Endodermal cell (in vitro differentiated cells): ENCODE measurements around the gene KIFC3. TPM values are rescaled to one million over a fixed set of nuclear protein-coding genes. Genes with fewer than 3 reads are reported as not detected.

ENCODE experiments used
- DNase-seq: peaks from one replicate; pipeline ENCODE4 v3.0.0-alpha.2; 2017
- H3K27ac ChIP-seq: 2 replicates; pipeline ENCODE4 v1.5.1; 2013; ENCODE audit warnings: mild to moderate bottlenecking, low read depth, low read length, moderate library complexity
- H3K27me3 ChIP-seq: 2 replicates; pipeline ENCODE4 v1.6.1; 2013; ENCODE audit warnings: mild to moderate bottlenecking, low read length, moderate library complexity; ENCODE audit not compliant: insufficient read depth, control insufficient read depth, poor library complexity, severe bottlenecking
- H3K36me3 ChIP-seq: 2 replicates; pipeline ENCODE4 v1.7.0; 2013; ENCODE audit warnings: mild to moderate bottlenecking, low read length, moderate library complexity; ENCODE audit not compliant: control insufficient read depth, insufficient read depth
- H3K4me1 ChIP-seq: one replicate; pipeline ENCODE4 v1.7.0; 2013; ENCODE audit warnings: low read length; ENCODE audit not compliant: control insufficient read depth, insufficient read depth
- H3K4me3 ChIP-seq: 2 replicates; pipeline ENCODE4 v1.5.1; 2013; ENCODE audit warnings: mild to moderate bottlenecking, low read length, moderate library complexity
- H3K9ac ChIP-seq: 2 replicates; pipeline ENCODE4 v1.6.1; 2013; ENCODE audit warnings: mild to moderate bottlenecking, low read length, moderate library complexity; ENCODE audit not compliant: poor library complexity, severe bottlenecking; ENCODE audit errors: extremely low read depth
- H3K9me3 ChIP-seq: 2 replicates; pipeline ENCODE4 v1.6.1; 2013; ENCODE audit warnings: mild to moderate bottlenecking, low read length, moderate library complexity; ENCODE audit not compliant: control insufficient read depth
- H3K27ac Mint-ChIP-seq: 2 replicates; pipeline ENCODE4 v1.8.0; 2020; ENCODE audit warnings: mixed read lengths
- H3K27me3 Mint-ChIP-seq: 2 replicates; pipeline ENCODE4 v1.8.0; 2021; ENCODE audit warnings: mild to moderate bottlenecking, mixed read lengths; ENCODE audit not compliant: insufficient read depth
- H3K36me3 Mint-ChIP-seq: 2 replicates; pipeline ENCODE4 v1.8.0; 2020; ENCODE audit warnings: low read depth, mixed read lengths
- H3K4me1 Mint-ChIP-seq: 2 replicates; pipeline ENCODE4 v1.8.0; 2020; ENCODE audit warnings: mixed read lengths
- H3K4me3 Mint-ChIP-seq: 2 replicates; pipeline ENCODE4 v1.8.0; 2020; ENCODE audit warnings: mild to moderate bottlenecking, moderate library complexity, mixed read lengths
- H3K9me3 Mint-ChIP-seq: 2 replicates; pipeline ENCODE4 v1.8.0; 2020; ENCODE audit warnings: mild to moderate bottlenecking, mixed read lengths
- WGBS, 2 experiments: methylation state at CpG; one replicate each; pipeline versions ENCODE4 v1.1.5 to v1.1.7; 2013; ENCODE audit warnings: missing lambda C conversion rate in 2 of 2, mixed read lengths in 1 of 2; ENCODE audit not compliant: insufficient coverage in 1 of 2, insufficient read length in 1 of 2; 5-methylcytosine and 5-hydroxymethylcytosine counted together
- total RNA-seq, 2 donors: library from RNA; stranded (reverse); fragmentation: NEBNext Ultra II Directional in 1 of 2; extraction: Animal tissue kit (Norgen Biotek cat#: 25700) in 1 of 2; gene quantifications; 2 replicates in 1 of 2; 3 replicates in 1 of 2; pipeline ENCODE4 v1.2.1, GENCODE V29; 2021
- TF ChIP-seq, protein P1 (sequence below): fragments of 200-600 bp; sonication (generic); conservative IDR thresholded peaks from 2 replicates; pipeline ENCODE4 v1.5.0; 2021; ENCODE audit warnings: antibody characterized with exemption, mild to moderate bottlenecking

KIFC3 gene
- total RNA-seq, 2 donors from 2014 or later = 39.2 to 39.3 TPM

DNA sequence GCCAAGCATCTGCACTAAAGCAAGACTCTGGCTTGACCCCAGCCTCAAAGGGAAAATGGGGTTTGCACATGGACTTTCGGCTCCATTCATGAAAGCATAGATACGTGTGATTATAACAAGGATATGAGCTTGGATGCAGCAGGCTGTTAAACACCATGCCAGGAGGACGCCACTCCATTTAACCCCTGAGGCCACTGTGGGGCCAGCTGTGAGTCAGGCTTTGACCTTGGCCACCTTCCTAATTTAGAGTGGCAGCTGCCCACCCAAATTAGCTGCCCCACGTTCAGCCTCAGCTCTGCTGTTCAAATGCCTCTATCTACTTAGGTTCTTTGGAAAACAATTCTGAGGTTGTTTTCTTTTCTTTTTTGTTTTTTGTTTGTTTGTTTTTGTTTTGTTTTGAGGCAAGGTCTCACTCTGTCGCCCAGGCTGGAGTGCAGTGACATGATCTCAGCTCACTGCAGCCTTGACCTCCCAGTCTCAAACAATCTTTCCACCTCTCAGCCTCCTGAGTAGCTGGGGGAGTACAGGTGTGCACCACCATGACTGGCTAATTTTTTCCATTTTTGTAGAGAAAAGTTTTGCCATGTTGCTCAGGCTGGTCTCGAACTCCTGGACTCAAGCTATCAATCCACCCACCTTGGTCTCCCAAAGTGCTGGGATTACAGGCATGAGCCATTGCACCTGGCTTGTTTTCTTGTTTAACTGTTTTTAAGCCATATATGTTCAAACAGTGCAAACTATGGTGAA, 23.2 kb upstream of the KIFC3 start:
- Mint-ChIP-seq H3K4me3 (no peak overlapping the region), H3K9me3 (no peaks in the 10 kb centered on the region), H3K27ac (no peak overlapping the region), H3K27me3 (no peaks in the 10 kb centered on the region), H3K36me3 (no peaks in the 10 kb centered on the region), H3K4me1 (peaks cover 19% of the 10 kb centered on the region)
- H3K9me3 ChIP-seq = no peaks in the 10 kb centered on the region
- H3K27me3 ChIP-seq = no peaks in the 10 kb centered on the region
- 91 to 92% methylated on average over 5 to 6 of the region's 6 CpGs for WGBS, 2 experiments
- TF ChIP-seq, protein P1, sequence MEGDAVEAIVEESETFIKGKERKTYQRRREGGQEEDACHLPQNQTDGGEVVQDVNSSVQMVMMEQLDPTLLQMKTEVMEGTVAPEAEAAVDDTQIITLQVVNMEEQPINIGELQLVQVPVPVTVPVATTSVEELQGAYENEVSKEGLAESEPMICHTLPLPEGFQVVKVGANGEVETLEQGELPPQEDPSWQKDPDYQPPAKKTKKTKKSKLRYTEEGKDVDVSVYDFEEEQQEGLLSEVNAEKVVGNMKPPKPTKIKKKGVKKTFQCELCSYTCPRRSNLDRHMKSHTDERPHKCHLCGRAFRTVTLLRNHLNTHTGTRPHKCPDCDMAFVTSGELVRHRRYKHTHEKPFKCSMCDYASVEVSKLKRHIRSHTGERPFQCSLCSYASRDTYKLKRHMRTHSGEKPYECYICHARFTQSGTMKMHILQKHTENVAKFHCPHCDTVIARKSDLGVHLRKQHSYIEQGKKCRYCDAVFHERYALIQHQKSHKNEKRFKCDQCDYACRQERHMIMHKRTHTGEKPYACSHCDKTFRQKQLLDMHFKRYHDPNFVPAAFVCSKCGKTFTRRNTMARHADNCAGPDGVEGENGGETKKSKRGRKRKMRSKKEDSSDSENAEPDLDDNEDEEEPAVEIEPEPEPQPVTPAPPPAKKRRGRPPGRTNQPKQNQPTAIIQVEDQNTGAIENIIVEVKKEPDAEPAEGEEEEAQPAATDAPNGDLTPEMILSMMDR = no peak
- no peak for DNase-seq
- H3K9ac ChIP-seq = no peak overlapping the region
- no peak overlapping the region for H3K27ac ChIP-seq
- no peaks in the 10 kb centered on the region for H3K4me1 ChIP-seq
- no peak overlapping the region for H3K4me3 ChIP-seq
- H3K36me3 ChIP-seq = no peaks in the 10 kb centered on the region

- no peak overlapping the region for H3K27ac ChIP-seq
- no peaks in the 10 kb centered on the region for H3K36me3 ChIP-seq
- Mint-ChIP-seq H3K9me3 (no peaks in the 10 kb centered on the region), H3K4me3 (no peak overlapping the region), H3K27me3 (no peaks in the 10 kb centered on the region), H3K27ac (no peak overlapping the region), H3K36me3 (no peaks in the 10 kb centered on the region), H3K4me1 (peaks cover 20% of the 10 kb centered on the region)
- H3K9ac ChIP-seq = no peak overlapping the region
- H3K4me3 ChIP-seq = no peak overlapping the region
- H3K9me3 ChIP-seq = no peaks in the 10 kb centered on the region
- no peaks in the 10 kb centered on the region for H3K27me3 ChIP-seq
- TF ChIP-seq, protein P1 = no peak
- 87 to 90% methylated on average over 2 of the region's 2 CpGs for WGBS, 2 experiments
- H3K4me1 ChIP-seq = no peaks in the 10 kb centered on the region
- DNase-seq = peak; percentile 82
Measured at GRCh38 chr16:57824888-57825287, 22.6 kb upstream of the KIFC3 start.

GRCh38 chr16:57823836-57824235, 21.5 kb upstream of the KIFC3 start:
- H3K9me3 Mint-ChIP-seq = no peaks in the 10 kb centered on the region
- H3K27ac Mint-ChIP-seq = no peak overlapping the region
- Histone ChIP-seq H3K9me3 (no peaks in the 10 kb centered on the region), H3K9ac (no peak overlapping the region), H3K36me3 (no peaks in the 10 kb centered on the region), H3K27me3 (no peaks in the 10 kb centered on the region), H3K27ac (no peak overlapping the region), H3K4me3 (no peak overlapping the region), H3K4me1 (no peaks in the 10 kb centered on the region)
- no peak for DNase-seq
- TF ChIP-seq, protein P1 = no peak
- H3K4me1 Mint-ChIP-seq = peaks cover 20% of the 10 kb centered on the region
- no peaks in the 10 kb centered on the region for H3K36me3 Mint-ChIP-seq
- H3K4me3 Mint-ChIP-seq = no peak overlapping the region
- WGBS, 2 experiments = 93 to 100% methylated on average over 3 to 5 of the region's 5 CpGs
- no peaks in the 10 kb centered on the region for H3K27me3 Mint-ChIP-seq
